Measurements from ENCODE around the gene IGSF9.

Gene IGSF9

DNA sequence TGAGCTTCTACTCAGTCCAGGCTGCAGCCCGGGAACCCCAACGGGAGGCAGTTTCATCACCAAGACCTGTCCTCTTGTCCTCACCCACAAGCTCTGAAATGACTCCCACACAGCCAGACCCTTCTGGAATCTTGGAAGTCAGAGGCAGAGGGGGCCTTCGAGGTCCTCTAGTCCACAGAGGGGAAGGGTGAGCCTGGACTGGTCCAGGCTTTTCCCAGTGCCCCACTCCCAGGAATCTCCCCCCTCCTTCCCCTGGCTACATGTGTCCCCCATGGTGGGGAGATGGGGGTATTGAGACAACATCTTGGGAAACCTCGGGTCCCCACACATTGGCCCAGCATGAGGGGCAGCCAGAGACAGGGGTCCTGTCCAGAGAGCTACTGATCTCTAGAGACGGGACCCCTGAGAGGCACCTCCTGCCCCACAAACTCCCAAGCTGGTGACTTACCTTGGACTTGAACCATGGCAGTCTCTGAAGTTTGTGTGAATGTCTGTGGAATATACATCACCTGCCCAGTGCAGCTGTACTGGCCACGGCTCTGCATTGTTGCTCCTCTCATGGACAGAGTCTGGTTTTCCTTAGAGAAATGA lies 28.0 kb upstream of the IGSF9 start:
- DNase-seq, result no peak

DNA sequence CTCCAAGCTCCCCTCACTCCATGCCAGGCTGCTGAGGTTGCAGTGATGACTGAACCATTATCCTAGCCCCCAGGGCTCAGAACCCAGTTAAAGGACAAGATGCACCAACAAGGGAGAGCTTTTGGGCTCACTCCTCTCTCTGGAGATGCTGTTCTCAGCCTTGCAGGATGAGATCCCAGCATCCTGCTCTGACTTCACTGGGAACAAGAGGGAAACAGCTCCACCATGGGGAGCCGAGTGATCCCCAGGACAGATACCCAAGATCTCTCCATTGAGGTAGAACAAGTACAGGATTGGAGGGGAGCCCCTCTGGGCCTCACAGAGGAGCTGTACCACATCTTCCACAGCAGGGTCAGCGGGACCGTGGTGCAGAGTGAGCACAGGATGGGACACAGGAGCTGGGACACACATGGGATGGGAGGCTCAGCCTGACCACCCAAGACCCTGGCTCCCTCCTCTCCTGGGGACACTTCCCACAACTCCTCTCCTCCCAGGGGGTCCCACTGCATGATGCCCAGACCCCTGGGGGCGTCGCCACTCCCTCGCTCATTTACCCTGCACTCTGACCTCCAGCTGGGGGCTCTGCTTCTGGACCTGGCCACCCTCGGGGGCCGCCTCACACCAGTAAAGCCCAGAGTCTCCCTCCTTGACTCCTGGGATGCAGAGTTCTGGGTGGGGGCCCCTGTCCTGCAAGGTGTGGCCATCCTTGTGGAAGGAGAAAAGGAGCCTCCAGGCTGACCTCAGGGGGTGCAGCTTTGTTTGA lies 27.2 kb upstream of the IGSF9 start:
- no peak for DNase-seq

DNA sequence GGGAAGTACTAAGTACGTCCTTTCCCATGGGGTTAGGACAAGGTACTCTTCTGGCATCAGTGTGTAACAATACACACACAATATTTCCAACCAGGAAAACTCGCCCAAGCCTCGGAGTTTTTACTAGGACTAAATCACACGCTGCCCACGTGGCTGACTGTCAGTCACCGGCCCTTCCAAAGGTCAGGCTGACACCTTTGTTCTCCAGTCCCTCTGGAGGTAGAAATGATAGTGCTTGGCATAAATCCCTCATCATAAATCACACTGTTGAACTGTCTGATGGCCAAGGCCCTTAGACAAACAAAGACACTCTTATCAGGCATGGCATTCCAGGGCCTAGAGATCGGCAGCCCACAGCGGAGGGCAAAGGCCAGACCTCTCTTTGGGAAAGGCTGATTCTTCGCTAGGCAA lies 25.5 kb upstream of the IGSF9 start:
- no peak for DNase-seq

DNA sequence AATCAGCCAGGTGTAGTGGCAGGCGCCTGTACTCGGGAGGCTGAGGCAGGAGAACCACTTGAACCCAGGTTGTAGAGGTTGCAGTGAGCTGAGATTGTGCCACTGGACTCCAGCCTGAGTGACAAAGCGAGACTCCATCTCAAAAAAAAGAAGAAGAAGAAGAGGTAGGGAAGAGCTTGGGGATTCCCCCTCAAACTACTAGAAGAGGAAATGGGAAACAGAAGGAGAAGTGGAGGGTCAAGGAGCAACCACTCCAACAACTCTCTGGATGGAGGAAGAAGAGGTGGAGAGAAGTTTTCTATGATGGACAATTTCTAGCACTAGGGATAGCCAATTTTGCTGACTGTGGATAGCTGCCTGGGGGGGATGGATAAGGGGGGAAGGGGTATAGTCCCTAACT lies 23.5 kb upstream of the IGSF9 start:
- DNase-seq, result no peak

DNA sequence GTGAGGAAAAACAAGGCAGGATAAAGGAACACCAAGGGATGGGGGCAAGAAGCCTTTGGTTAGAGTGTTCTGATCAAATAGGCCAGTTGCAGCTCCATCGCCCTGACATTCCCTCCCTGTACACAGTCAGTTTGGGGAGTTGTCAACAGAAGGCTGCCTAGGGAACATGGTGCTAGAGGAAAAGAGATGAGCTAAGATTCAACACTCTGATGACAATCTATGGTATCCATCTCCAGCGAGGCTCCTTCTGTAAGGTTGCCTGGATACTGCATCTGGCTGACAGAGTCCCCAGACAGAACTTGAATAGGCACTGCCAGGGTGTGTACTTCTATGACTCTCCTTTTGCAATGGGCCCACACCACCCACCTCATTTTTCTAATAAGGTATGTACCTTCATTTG lies 19.9 kb upstream of the IGSF9 start:
- DNase-seq, result no peak

DNA sequence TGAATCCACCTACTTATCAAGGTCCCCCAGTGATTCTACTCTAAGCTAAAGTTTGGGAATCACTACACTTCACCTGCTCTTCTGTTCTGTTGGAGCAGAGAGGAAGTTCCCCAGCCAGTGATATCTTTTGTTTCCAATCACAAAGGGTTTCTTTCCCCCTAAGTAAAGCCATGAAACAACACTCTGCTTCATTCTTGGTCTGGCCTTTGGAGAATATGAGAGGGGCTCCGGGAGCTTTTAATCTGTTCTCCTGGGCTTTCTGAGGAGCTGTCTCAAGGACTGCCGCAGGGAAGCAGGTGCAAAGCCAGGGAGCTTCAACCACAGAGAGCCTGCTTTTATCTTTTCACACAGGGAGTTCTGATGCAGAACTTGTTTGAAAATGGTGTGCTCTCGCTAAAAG lies 18.7 kb upstream of the IGSF9 start:
- DNase-seq, result no peak

DNA sequence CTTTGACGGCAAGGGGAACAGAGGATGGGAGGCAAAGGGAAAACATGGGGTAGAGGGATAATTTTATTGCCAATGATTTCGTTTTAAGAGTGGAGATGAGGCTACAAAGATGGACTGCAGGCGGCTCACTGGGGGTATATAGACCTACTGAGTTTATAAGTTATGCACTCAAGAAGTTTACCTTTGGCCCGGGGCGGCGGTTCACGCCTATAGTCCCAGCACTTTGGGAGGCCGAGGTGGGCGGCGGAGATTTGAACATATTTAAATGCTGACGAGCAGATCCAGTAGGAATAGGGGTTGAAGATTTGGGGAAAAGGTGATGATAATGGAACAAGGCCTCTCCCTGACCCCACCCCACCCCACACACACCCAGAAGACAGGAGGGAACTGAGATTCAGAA lies 16.8 kb upstream of the IGSF9 start:
- DNase-seq, result no peak

DNA sequence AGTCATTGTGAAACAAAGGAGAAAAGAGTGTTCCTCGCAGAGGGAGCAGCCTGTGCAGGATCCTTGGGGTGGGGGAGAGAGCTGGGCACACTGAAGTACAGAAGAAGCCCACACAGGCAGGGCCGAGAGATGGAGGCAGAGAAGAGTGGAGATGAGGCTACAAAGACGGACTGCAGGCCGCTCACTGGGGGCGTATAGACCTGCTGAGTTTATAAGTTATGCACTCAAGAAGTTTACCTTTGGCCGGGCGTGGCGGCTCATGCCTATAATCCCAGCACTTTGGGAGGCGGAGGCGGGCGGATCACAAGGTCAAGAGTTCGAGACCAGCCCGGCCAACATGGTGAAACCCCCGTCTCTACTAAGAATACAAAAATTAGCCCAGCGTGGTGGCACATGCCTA lies 16.2 kb upstream of the IGSF9 start:
- no peak for DNase-seq

DNA sequence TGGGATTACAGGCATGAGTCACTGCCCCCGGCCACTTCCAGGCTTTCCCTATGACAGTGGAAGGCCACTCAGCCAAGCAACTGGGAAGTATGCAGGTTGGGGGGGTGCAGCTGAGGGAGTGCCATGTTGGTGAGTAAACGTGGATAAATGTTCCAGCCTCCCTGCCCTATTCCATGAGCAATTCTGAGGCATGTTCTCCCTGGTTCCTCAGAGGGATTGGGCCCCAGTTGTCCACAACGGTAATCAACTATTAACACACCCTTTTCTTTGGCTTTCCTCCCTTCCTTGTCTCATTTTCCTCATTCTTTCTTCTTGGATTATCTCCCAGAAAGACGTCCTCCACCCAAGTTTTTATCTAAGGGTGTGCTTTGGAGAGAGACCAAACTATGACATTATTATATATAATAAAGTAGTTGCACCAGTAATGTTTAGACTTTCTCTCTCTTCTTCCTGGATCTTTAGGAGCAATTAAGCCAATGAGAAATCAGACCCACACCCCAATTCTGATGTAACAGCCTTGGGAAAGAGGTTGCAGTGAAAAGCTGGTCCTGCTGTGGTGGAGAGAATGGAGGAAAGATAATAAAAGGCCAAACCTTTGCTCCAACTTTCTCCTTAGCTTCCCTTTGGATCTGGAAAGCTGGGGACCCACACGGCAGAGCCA lies 15.4 kb upstream of the IGSF9 start:
- peak; percentile 87 for DNase-seq

DNA sequence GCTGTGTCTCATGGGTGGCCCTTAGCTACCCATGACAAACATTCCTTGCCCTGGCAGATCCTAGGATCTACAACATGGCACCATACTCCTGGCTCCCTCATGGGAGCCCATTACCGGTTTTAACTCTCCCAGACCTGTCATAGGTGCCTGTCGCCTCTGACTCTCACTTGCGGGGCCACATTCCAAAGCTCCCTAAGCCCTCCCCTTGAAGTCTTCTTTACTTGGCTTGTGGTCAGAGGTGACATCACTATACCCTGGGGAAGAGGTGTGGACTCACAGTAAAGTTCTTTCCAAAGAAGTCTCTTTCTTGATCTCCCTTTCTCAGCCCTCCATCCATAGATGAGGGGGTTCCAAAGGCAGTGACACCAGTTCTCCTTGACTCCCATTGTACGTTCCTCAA lies 14.0 kb upstream of the IGSF9 start:
- DNase-seq, result peak; percentile 29

DNA sequence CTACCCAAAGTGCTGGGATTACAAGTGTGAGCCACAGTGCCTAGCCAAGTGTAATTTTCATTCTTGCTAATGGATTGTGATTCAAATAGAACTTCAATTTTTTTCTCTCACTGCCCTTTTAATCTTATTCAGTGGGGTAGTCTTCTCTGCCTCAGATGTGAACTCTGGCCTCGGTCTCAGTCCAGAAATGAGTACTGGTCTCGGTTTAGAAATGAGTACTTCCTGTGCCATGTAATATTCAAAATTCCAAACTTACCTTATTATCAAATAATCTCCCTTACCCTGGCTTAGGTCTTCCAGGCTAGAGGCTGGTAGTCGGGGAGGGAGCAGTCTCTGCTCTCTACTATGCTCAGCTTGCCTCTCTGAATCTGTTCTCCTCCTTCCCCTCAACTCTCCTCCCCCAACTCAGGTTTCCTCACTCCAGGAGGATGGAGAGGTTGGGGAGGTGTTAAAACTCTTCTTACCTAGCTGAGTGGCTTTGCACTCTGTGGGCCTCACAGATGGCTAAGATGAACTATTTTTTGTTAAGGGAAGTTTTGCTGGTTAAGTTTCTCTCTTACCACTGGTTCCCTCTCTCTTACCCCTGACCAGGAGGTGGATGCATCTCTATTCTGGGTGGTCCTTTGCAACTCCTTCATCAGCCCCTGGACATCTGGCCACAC lies 13.4 kb upstream of the IGSF9 start:
- peak; percentile 5 for DNase-seq

DNA sequence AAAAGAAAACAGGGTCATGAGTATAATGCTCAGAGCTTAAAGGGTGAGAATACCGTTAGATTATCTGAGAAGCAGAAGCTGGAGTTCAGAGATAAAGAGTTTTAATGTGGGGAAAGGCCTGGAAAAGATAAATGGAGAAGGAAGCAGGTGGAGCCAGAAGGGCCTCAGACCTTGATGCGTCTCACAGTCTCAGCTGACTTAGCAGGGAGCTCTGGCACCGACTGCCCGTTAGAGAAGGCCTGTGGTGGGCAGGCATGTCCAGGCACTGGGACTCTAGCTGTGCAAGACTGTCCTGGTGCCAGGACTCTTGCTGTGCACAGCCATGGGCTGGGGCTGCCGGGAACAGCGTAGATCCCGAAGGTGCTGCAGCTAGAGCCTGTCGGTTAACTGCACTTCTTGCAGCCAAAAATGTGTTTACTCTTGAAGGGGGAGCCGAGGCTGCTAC lies 12.4 kb upstream of the IGSF9 start:
- DNase-seq, result peak; percentile 91

DNA sequence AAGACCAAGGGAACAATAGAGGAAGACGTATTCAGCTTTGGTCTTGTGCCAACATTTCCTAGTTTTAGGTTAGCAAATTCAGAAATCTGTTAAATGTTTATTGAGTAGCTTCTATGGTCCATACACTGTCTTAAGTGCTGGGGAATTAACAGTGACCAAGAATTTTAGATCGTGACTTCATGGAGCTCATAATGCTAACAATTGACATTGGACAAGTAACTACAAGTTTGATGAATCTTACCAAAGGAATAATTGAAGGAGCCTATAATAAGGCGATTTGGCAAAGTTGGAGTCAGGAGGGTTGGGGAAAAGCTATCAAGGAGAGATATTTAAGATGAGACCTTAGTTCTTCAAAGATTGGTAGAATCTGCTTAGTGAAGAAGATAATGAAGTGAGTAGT lies 10.0 kb upstream of the IGSF9 start:
- no peak for DNase-seq

DNA sequence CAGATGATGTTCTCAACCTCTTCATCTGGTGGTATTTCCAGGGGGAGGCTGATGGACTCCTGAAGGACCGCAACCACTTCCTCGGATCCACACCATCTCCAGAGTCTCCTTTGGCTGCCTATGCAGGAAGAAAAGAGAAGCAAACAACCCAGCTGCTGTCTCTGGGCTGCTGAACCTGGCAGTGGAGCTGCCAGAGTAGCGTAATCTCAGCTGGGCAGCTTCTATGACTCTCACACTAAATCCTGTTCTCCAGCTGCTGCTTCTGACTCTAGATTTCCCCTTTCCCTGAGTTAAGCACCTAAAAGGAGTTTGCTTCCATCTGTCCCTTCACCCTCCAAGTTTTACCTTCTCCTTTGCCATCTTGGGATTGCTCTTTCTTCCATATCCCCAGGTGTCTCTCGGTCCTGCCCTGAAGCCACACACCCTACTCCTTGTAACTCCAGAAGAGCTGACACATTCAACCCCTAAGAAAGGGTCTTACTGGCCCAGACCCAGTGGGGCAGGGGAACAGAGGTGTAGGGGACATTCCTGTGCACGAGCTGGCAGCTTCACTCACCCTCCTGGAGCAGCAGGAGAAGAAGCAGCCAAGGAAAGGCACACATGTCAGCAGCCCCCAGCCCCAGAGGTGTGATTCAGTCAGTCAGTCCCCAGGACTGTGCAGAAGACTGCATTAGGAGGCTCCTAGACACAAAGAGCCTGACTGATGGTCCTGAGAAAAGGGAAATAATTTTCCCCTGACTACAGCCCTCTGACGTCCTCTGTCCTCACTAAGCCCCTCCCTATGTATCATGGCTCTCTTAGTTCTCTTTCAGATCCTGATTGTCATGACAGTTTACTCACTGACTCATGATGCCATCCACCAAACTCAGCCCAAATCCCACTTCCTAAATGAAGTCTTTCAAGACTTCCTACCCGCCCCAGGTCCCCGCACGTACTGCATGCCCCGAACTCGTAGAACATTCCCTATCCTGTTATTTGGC lies 8.4 kb upstream of the IGSF9 start, which contains the start of gene SLAMF9:
SLAMF9 (minus strand) TSS at position 702 of the 980 bp plus-strand sequence; CDS start at position 602, 100 bp downstream.
- no peak for DNase-seq

DNA sequence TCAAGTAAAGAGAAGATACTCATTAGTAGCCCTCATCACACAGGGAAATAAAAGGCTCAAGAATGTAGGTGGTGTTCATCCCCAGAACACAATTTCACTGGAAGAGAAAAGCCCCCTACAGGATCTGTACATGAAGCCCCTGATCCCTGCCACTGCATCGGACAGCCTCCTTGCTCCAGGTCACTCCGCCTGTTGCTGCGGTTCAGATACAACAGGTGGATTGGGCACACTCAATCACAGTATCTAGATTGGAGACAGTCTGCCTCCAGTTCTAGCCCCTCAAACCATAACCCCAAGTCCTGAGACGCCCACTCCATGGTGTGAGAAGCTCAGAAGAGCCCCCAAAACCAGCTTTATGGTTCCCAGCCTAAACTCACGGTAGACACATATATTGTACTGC lies 7.5 kb upstream of the IGSF9 start:
- DNase-seq, result no peak

DNA sequence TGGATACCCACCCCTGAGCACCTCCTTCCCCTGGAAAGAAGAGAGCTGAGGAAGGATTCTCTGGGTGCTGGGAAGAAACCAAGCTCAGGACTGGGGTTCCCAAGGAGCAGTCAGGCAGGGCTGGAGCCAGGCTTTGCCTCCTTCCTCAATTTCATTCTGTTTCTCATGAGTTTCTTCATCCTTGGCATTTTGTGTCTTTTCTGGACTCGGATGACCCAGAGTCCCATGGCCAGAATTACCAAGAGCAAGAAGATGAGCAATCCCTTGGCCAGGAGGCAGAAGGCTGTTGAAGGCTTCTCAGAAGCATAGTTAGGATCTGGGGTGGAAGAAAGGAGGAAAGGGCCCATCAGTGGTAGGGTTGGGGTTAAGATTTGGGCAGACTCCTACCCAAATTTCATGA lies 6.1 kb upstream of the IGSF9 start:
- DNase-seq, result no peak

DNA sequence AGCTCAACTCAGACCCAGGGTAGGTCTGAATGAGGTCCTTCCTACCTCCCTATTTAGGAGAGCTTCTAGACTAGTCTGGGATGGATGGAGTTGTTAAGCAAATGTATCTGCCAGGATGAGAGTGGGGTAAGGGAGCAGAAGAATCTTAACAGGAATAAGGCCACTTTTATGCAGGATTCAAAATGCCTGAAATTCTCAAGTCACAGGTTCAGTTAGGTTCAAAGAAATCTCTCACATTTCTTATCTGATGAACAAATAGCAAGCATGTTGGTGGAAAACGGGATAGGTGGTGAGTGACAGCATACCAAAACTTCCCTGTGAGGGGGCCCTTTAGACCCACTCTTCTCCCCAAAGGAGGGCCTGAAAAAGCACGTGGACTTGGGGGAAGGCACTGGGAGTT lies 5.6 kb upstream of the IGSF9 start:
- no peak for DNase-seq

DNA sequence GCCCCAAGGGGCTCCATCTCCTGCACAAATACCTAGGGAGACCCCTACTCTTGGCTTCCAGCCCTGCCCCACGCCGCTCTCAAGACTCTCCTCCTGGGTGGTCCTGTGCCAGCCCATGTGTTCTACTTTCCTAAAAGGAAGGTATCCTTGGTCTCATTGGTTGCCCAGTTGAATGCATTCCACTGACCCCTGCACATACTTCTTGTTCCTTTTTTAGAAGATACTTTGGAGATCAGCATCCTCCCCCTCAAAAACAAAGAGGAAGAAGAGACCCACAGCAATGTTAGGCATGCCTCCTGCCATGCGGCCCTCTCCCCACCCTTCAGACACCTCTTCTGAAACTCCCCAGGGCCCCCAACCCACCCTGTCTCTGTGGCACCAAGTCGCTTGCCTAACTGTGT lies 4.6 kb upstream of the IGSF9 start:
- DNase-seq, result no peak

DNA sequence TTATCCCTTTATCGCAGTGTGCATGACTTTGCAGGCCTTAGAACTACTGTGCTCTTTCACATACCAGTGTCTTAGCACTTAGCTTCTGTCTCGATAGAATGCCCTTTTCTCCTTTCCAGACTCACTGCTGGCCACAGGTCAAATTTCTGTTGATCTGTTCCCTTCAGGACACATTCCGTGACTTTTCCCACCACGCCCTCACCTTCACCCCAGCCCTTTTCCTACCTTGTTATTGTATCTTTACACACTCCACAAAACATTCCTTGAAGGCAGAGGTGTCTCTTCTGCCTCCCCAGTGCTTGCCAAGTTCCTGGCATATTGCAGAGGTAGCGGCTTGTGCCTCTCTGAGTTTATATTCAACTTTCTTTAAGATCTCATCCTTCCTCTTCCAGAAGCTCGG lies 3.7 kb upstream of the IGSF9 start:
- no peak for DNase-seq

DNA sequence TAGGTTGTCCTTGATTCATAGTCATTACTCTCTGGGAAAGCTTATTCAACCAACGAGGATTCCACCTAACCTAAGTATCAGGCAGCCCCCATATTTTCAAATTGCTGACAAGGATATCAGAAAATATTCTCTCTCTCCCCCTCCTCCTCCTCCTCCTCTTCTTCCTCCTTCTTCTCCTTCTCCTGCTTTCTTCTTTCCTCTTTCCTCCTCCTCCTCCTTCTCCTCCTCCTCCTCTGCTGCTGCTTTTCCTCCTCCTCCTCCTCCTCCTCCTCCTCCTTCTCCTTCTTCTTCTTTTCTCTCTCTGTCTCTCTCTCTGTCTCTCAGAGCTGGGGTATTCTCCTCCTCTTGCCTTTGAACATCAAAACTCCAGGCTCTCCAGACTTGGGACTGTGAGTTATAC lies 2.5 kb upstream of the IGSF9 start:
- DNase-seq, result no peak

DNA sequence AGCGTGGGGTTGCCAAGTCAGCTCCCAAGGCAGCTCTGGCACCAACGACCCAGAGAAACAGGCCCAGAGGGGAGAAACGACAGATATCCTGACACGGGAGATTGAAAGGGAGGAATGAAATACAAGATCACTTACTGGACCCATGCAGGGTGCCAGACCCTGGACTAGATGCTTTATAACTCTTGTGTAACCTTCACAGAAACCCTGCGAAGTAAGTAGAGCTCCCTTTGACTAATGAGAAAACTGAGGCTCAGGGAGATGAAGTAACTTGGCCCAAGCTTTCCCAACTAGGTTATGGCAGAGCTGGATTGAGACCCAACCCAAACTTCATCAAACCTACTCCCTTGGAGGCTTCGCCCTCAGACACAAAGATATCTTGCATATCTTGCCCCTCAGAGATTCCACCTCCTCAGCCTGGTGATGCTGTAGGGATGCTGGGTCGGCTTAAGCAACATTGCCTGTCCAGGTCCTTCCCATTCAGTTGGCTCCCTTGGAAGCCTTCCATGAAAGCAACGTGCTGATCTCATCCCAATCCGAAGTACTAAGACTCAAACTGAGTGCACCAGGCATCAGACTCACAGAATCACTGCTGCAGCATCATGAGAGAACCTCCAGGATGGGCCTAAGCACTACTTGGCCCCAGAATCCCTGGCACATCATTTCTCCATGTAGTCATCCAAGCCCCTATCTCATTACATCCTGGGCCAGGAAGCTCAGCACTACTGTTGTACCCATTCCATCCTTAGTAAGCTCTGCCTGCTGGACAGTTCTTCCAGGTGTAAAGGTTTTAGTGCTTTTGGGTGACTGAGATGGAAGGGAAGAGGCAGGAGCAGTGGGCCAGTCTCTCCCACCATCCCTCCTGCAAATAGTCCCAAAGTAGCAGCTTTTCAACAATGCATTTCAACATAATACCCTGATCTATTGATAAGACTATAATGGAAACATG lies 1.1 kb upstream of the IGSF9 start:
- DNase-seq, result no peak

All from hematopoietic multipotent progenitor cell treated with erythropoietin and hydrocortisone succinate and interleukin-3 and kit ligand, for 8 days (in vitro differentiated cells).